ENCODE measurements around the gene HDDC3.

Gene HDDC3

GRCh38 chr15:90931828-90932659 is at the start of gene HDDC3:
Gene HDDC3, minus strand, starts transcription at chr15:90932549. Its CDS starts 9 bp downstream, at chr15:90932540.
- peak within 1 kb of the TSS; percentile 90 for H3K27ac ChIP-seq
- peak; percentile 97 for TF ChIP-seq CTCF (conservative IDR thresholded peaks at IDR 0.05; ENCODE audit: low read depth)
- ChIA-PET POLR2A (ENCODE audit: low non-redundant PET) (interaction anchor here (0.6 to 0.7 kb wide), 2 partner anchors 22 to 846 kb away, joined by 3 read pairs; partner anchors contain the start of gene RCCD1), CTCF (interaction anchor here (0.5 to 2.1 kb wide), 29 partner anchors 8 to 1517 kb away, joined by 3 to 12 read pairs (median 3); partner anchors contain the start of gene MAN2A2)
- peak; percentile 95 for DNase-seq (ENCODE audit: low spot score)

GRCh38 chr15:90982135-90982534 is 49.8 kb upstream of the HDDC3 start:
- ChIA-PET POLR2A (ENCODE audit: low non-redundant PET) (no interaction called here), CTCF (interaction anchor here (0.9 kb wide), 1 partner anchor 58 kb away, joined by 3 read pairs; no protein-coding TSS in a partner anchor)
- no peak for DNase-seq (ENCODE audit: low spot score)
- no peak for TF ChIP-seq CTCF (conservative IDR thresholded peaks at IDR 0.05; ENCODE audit: low read depth)
- H3K27ac ChIP-seq, result peak overlapping the region; percentile 24; the same call in 1 of the 2 replicates

GRCh38 chr15:90981681-90982080 is 49.3 kb upstream of the HDDC3 start:
- no peak for DNase-seq (ENCODE audit: low spot score)
- no peak overlapping the region for H3K27ac ChIP-seq
- CTCF ChIA-PET, result interaction anchor here (0.7 kb wide), 1 partner anchor 25 kb away, joined by 5 read pairs; no protein-coding TSS in a partner anchor
- no peak for TF ChIP-seq CTCF (conservative IDR thresholded peaks at IDR 0.05; ENCODE audit: low read depth)
- POLR2A ChIA-PET (ENCODE audit: low non-redundant PET), result interaction anchor here (0.5 kb wide), 1 partner anchor 15 kb away, joined by 3 read pairs; no protein-coding TSS in a partner anchor

GRCh38 chr15:90979582-90979981 is 47.2 kb upstream of the HDDC3 start:
- ChIA-PET POLR2A (ENCODE audit: low non-redundant PET) (no interaction called here), CTCF (interaction anchor here (0.6 kb wide), 1 partner anchor 24 kb away, joined by 4 read pairs; no protein-coding TSS in a partner anchor)
- no peak for DNase-seq (ENCODE audit: low spot score)
- TF ChIP-seq CTCF (conservative IDR thresholded peaks at IDR 0.05; ENCODE audit: low read depth), result no peak
- no peak overlapping the region for H3K27ac ChIP-seq

- CTCF ChIA-PET, result interaction anchor here (0.5 kb wide), 1 partner anchor 41 kb away, joined by 3 read pairs; no protein-coding TSS in a partner anchor
- no peak for TF ChIP-seq CTCF (conservative IDR thresholded peaks at IDR 0.05; ENCODE audit: low read depth)
Observed at GRCh38 chr15:90974216-90974615, 41.9 kb upstream of the HDDC3 start.

GRCh38 chr15:90972133-90972532 is 39.8 kb upstream of the HDDC3 start:
- no peak for TF ChIP-seq CTCF (conservative IDR thresholded peaks at IDR 0.05; ENCODE audit: low read depth)
- CTCF ChIA-PET, result interaction anchor here (0.6 kb wide), 2 partner anchors 16 to 286 kb away, joined by 3 read pairs; no protein-coding TSS in a partner anchor
- POLR2A ChIA-PET (ENCODE audit: low non-redundant PET), result no interaction called here
- no peak overlapping the region for H3K27ac ChIP-seq
- DNase-seq (ENCODE audit: low spot score), result no peak

More at GRCh38 chr15:90974216-90974615, 41.9 kb upstream of the HDDC3 start:
- no peak overlapping the region for H3K27ac ChIP-seq
- POLR2A ChIA-PET (ENCODE audit: low non-redundant PET), result no interaction called here
- DNase-seq (ENCODE audit: low spot score), result no peak
